Pancreas (tissue), 10 donors: ENCODE data around the gene PTPRD. TPM values are rescaled to one million over a fixed set of nuclear protein-coding genes. Genes with fewer than 3 reads are reported as not detected.

Source experiments
- ATAC-seq, 4 donors: fragments of 200-7000 bp; cut with Tn5 transposase; one replicate each; pipeline versions ENCODE4 v1.8.0 to v1.9.1; 2020; ENCODE audit warnings: mild to moderate bottlenecking in 4 of 4, moderate library complexity in 4 of 4
- DNase-seq, 6 donors: peaks; one replicate each; pipeline ENCODE4 v3.0.0-alpha.2; 2020
- FAIRE-seq: peaks from 2 replicates; lab custom pipeline; 2012; peaks lifted over from hg19 to GRCh38; lab: Jason Lieb, UNC
- H3K27ac ChIP-seq, 4 donors: fragments of 200-600 bp; sonication (generic); 1 replicate in 3 of 4; 2 replicates in 1 of 4; pipeline versions ENCODE4 v1.5.0 to v1.8.0; 2020
- H3K27me3 ChIP-seq, 4 donors: fragments of 200-600 bp; one replicate each; pipeline ENCODE4 v1.8.0; 2021
- H3K36me3 ChIP-seq, 3 donors: fragments of 200-600 bp; sonication (generic) in 1 of 3; one replicate each; pipeline versions ENCODE4 v1.5.0 to v1.8.0; 2020 to 2021
- H3K4me1 ChIP-seq, 3 donors: fragments of 200-600 bp; one replicate each; pipeline ENCODE4 v1.8.0; 2021
- H3K4me3 ChIP-seq, 4 donors: fragments of 200-600 bp; sonication (generic) in 2 of 4; one replicate each; pipeline versions ENCODE4 v1.5.0 to v1.8.0; 2020 to 2021
- H3K9me3 ChIP-seq, 4 donors: fragments of 200-600 bp; one replicate each; pipeline ENCODE4 v1.8.0; 2021
- CTCF ChIP-seq, 4 donors: fragments of 200-600 bp; sonication (generic) in 3 of 4; IDR thresholded peaks; one replicate each; pipeline versions ENCODE4 v1.5.0 to v1.8.0; 2021; ENCODE audit warnings: antibody characterized with exemption in 4 of 4
- WGBS, 2 donors: extraction: QIAGEN DNeasy Blood & Tissue Kit; methylation state at CpG; one replicate each; pipeline ENCODE4 v1.1.7; 2013; 5-methylcytosine and 5-hydroxymethylcytosine counted together
- intact Hi-C, 3 donors: fragments of 100-400 bp; cut with DNase I; formaldehyde crosslinking; loops; one replicate each; pipeline versions ENCODE4 v1.11.1 to v1.14.2; 2022
- polyA plus RNA-seq, 2 donors: library from polyadenylated mRNA; stranded (reverse); fragments of 200-250 nt; gene quantifications; one replicate each; pipeline ENCODE4 v1.2.3, GENCODE V29; 2013
- total RNA-seq, 6 donors: library from RNA; stranded (reverse); fragmentation: NEBNext Ultra II Directional in 4 of 6; extraction: Animal tissue kit (Norgen Biotek cat#: 25700) in 4 of 6; gene quantifications; one replicate each; pipeline versions ENCODE4 v1.2.1 to v1.2.4, GENCODE V29; 2021 to 2023
- donor health status: healthy with polysubstance abuse.
- donor health status: DM: no; HTN: no; CAD: no; lungs with moderate emphysema.
- donor health status: DM: no; HTN: no; CAD: no.
- donor health status: control.
- donor health status: control.
- donor health status: Bipolar disorder and iron deficiency.
- donor health status: DM: yes; HTN: yes; CAD: no.
- donor health status: DM: no; HTN: no; CAD: no.
- donor health status: DM: no; HTN: no; CAD: no.
- donor health status: DM: yes; HTN: yes; CAD: no.

PTPRD gene
- total and polyA plus RNA-seq, 8 donors = 2.1 to 21.7 (median 5.1) TPM

GRCh38 chr9:8434621-8435020 is 2178.2 kb downstream of the PTPRD start:
- no peak for TF ChIP-seq CTCF (IDR thresholded peaks at IDR 0.05)
- DNase-seq (no peak), FAIRE-seq (no peak), ATAC-seq (no peak)
- H3K4me1 ChIP-seq = no peaks in the 10 kb centered on the region
- no peaks in the 10 kb centered on the region for H3K27me3 ChIP-seq
- no peaks in the 10 kb centered on the region for H3K9me3 ChIP-seq
- intact Hi-C loops = no loop called here
- no peaks in the 10 kb centered on the region for H3K36me3 ChIP-seq
- H3K27ac ChIP-seq = no peak overlapping the region
- no peak overlapping the region for H3K4me3 ChIP-seq
- 94 to 98% methylated on average over 3 of the region's 3 CpGs for WGBS, 2 donors

- no peak overlapping the region for H3K27ac ChIP-seq
- no peaks in the 10 kb centered on the region for H3K4me1 ChIP-seq
- no peaks in the 10 kb centered on the region for H3K27me3 ChIP-seq
- no peaks in the 10 kb centered on the region for H3K36me3 ChIP-seq
- H3K4me3 ChIP-seq = no peak overlapping the region
- 27 to 48% methylated on average over 4 of the region's 4 CpGs for WGBS, 2 donors
- FAIRE-seq = no peak
- ATAC-seq = no peak
- no peaks in the 10 kb centered on the region for H3K9me3 ChIP-seq
- DNase-seq = no peak
- no peak for TF ChIP-seq CTCF (IDR thresholded peaks at IDR 0.05)
- intact Hi-C loops = no loop called here
Observed at GRCh38 chr9:8432224-8432623, 2180.6 kb downstream of the PTPRD start.

GRCh38 chr9:8431505-8431904 is 2181.3 kb downstream of the PTPRD start:
- FAIRE-seq (no peak), DNase-seq (no peak), ATAC-seq (no peak)
- no peaks in the 10 kb centered on the region for H3K4me1 ChIP-seq
- intact Hi-C loops = no loop called here
- no peak for TF ChIP-seq CTCF (IDR thresholded peaks at IDR 0.05)
- no peaks in the 10 kb centered on the region for H3K36me3 ChIP-seq
- 84 to 100% methylated on average over 1 of the region's 1 CpG for WGBS, 2 donors
- no peak overlapping the region for H3K4me3 ChIP-seq
- H3K27ac ChIP-seq = no peak overlapping the region
- no peaks in the 10 kb centered on the region for H3K27me3 ChIP-seq
- H3K9me3 ChIP-seq = no peaks in the 10 kb centered on the region

- Histone ChIP-seq H3K27ac (no peak overlapping the region), H3K4me1 (no peaks in the 10 kb centered on the region), H3K36me3 (no peaks in the 10 kb centered on the region), H3K9me3 (no peaks in the 10 kb centered on the region), H3K4me3 (no peak overlapping the region), H3K27me3 (no peaks in the 10 kb centered on the region)
- intact Hi-C loops = no loop called here
- WGBS, 2 donors = 89 to 97% methylated on average over 5 of the region's 5 CpGs
- FAIRE-seq (no peak), DNase-seq (no peak), ATAC-seq (no peak)
- no peak for TF ChIP-seq CTCF (IDR thresholded peaks at IDR 0.05)
Observed at GRCh38 chr9:8430945-8431344, 2181.9 kb downstream of the PTPRD start.

GRCh38 chr9:8429768-8430167 is 2183.0 kb downstream of the PTPRD start:
- H3K36me3 ChIP-seq = no peaks in the 10 kb centered on the region
- H3K4me1 ChIP-seq = no peaks in the 10 kb centered on the region
- intact Hi-C loops = no loop called here
- H3K27ac ChIP-seq = no peak overlapping the region
- no peak for TF ChIP-seq CTCF (IDR thresholded peaks at IDR 0.05)
- no peak for ATAC-seq
- H3K9me3 ChIP-seq = no peaks in the 10 kb centered on the region
- no peak for FAIRE-seq
- no peak overlapping the region for H3K4me3 ChIP-seq
- H3K27me3 ChIP-seq = no peaks in the 10 kb centered on the region
- no peak for DNase-seq
- WGBS, 2 donors = 68 to 83% methylated on average over 1 of the region's 1 CpG
